OCI-M1 (cell line): ENCODE data around the gene C1QTNF2.

Experiments
- DNase-seq: peaks from one replicate; lab custom pipeline; 2025; lab: John Stamatoyannopoulos, UW

The C1QTNF2 gene, protein sequence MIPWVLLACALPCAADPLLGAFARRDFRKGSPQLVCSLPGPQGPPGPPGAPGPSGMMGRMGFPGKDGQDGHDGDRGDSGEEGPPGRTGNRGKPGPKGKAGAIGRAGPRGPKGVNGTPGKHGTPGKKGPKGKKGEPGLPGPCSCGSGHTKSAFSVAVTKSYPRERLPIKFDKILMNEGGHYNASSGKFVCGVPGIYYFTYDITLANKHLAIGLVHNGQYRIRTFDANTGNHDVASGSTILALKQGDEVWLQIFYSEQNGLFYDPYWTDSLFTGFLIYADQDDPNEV

DNA sequence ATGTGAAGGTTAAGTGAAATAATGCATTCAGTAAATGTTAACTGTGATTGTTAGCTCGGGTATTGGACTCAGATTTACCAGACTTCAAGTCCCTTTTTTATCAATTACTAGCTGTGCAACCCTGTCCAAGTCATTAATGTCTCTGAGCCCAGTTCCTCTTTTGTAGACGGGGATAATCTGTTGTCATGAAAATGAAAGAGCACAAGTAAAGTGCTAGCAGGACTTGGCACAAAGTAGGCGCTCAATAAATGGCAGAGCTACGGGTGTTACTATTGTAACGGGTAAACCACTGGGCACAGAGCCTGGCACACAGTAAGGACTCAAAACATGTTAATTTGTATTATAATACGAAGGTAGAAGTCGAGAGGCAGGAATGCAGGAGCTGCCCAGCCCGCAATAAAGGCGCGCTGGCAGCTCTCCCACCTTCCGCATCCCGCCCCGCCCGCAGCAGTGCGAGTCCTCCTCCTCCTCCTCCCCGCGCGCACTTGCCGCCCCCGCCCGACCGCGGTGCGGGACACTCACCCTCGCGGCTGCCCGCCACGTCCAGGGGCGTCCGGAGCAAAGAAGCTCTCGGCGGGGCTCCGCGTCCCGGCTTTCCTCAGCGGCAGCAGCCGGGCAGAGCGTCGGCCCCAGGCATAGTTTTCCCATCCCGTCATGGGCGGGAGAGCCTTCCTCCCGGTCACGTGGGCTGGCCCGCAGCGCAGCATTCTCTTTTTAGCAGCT lies at the start of gene C1QTNF2:
Gene C1QTNF2, minus strand, starts transcription at position 637 of the 723 bp plus-strand sequence. CDS start 15,615 bp downstream, outside the sequence.
- peak; percentile 28 for DNase-seq

DNA sequence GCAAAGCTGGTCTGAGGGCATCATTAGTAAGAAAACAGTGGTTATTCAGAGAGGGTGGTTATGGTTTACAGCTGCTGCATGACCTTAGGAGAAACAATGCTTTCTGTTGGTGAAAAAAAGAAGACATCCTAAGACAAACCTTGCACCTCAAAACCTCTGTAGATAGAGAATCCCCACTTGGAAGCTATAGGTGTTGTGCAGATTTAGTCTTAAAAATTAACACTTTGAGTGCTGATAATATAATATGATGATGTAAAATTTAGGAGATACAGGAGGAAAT lies 49.8 kb upstream of the C1QTNF2 start:
- peak; percentile 59 for DNase-seq

DNA sequence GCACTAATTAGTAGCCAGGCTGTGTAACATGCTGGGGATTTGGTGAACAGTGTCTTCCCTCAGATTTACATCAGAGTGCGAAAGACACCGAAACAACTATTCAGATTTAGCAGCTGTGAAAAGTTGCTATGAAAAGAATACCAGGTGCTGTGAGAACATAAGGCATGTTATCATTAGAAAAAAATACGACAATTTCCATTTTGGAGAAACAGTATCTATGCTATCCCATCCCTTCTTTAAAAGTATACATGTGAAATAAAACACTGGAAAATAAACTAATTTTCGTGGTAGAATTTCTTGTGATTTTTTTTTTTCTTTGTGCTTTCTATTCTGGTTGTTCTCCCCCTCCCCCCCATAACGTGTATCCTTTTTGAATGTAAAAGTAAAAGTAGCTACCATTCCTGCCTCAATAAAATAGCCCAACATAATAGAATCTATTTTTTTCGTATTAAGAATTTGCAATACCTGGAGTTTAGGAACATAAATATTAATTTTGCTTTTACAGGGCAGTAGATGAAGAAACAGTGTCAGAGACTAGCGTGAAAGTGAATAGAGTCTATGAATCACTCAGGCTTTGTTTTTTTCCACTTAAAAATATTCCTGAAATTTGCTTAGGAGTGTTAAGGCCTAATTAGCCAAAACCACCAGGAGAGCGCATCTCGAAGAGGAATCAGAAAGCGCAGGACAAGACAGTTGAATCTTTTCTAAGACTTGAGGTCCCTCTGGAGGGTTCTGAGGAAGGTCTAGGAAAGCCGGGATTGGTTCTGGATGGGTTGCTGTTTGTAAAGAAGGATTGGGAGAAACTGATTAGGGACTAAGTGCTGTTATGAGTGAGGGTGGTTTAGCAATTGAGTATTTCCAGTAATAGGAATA lies 49.3 kb upstream of the C1QTNF2 start:
- peak; percentile 60 for DNase-seq

DNA sequence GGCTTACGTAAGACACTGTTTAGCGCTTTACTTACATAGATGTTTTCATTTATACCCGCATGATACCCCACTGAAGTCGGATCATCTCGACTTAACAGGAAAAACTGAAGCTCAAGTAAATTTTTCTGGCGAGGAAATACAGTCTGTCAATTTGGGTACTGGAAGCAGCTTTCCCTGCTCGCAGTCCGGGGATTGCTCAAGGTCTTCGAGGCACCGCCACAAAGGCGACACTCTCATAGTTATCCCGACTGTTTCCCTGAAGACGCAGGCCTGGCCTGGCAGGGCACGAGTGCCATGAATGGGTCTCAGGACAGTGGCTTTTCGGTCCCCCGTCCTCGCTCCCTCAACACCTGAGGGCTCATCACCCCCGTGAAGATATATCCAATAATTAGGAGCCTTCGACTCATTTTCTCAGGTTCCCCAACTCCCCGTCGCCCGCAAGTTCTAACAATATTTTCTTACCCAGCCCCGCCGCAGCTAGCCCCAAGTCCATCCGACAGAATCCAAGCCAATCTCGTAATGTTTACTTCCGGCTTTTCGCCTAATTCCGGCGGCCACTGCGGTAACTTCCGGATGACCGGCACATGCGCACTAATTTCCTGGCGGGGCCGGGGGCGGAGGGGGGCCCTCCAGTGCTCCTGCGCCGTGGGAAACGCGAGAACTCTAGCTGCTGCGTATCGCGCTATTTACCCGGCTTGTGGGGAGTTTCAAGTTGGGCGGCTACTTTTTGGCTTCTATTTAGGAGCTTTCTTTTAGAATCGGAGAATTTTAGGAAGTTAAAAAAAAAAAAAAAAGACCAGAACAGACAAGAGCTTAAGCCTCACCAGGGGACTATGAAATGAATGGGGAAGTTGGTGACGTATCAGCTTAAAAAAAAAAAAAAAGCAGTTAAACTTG lies 48.4 kb upstream of the C1QTNF2 start, which contains the start of gene SLU7:
Gene SLU7, minus strand, starts transcription at position 521 of the 897 bp plus-strand sequence. CDS start 3,787 bp downstream, outside the sequence.
- DNase-seq: peak; percentile 97

DNA sequence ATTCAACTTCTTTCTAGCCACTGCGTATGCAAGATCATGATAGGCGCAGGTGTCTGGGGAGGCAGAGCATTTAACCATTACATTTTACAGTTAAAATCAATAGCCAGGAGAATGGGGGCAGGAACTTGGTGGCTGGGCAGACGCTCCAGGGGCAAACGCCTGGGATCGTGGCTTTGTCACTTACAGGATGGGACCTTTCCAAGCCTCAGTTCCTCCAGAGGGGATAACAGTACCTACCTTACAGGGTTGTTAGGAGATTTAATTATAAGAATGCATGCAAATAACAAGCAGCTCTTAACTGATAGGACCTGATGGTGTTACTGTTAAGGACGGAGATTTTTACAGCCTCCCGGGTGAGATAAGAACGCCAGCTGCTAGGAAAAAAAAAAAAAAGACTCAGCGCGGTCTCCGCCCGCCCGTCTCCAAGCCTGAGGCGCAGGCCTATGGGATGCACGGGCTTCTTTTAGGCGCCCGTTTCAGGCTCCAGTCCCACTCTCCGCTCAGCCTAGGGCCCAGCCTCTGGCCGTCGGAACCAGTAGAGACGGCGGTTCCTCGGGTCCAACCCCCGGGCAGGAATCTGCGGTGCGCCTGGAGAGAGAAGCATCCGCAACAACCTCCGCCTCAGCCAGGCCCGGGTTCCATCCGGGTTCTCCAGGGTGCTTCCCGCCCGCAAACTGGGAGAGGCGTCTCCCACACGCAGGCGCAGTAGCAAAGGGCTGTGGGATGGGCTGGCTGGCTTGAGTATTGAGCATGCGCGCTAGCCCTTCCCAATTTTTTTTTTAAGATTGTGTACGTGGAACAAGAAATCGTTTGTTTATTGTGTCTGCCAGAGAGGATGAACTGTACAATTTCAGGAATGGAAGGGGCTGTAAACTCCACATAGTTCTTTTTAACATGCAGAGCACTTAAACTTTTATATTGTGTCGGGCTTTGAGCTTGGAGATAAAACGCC lies 29.3 kb upstream of the C1QTNF2 start, which contains the start of gene FAM200C:
Gene FAM200C, minus strand, starts transcription at position 653 of the 952 bp plus-strand sequence. CDS start 4,564 bp downstream, outside the sequence.
- peak; percentile 94 for DNase-seq

DNA sequence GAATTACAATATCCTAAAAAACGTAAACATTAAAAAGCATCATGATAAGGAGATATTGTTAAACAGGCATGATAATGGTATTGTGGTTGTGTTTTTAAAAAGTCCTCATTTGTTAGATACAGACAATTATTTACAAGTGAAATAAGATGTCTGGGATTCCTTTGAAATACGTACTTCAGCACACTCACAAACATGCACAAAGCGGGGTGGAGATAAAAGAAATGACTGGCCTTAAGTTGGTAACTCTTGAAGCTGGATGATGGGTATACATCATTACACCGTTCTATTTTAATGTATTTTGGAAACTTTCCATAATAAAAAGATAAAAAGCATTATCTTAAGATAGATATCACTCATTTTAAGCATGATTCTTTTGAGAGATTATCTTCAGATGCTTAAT lies 28.4 kb upstream of the C1QTNF2 start:
- DNase-seq: no peak

DNA sequence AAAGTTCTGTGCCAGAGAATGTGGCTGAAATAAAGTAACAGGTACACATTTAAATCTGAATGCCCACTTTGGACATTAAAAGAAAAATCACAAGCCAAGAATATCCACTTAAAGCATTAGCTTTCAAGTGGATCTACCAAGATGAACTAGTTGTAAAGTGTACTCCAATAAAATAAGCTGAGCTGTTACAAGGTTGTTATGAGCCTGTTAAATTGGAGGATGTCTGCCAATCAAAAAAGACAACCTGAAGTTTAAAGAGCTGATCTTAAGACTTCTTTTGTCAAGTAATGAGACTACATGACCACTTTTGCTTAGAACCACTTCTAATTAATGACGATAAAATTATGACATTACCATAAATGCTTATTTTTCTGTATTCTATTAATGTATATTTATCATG lies 27.1 kb upstream of the C1QTNF2 start:
- DNase-seq: no peak

DNA sequence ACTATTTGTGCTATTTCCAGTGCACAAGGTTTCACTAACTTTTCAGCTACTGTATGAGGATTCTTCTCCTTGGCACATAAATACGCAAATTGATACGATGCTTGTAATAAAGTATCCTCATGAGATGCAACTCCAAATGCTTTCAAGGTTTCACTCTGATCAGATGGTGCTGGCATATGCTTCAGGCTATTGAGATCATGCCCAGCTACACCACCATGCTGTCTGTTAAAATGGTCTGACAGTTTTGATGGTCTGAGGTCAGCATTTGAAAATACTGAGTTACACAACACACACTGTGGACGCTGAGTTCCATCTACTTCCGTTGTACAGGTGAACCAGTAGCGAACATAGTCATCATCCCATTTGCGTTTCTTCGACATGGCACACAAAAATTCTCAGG lies 24.7 kb upstream of the C1QTNF2 start:
- no peak for DNase-seq

DNA sequence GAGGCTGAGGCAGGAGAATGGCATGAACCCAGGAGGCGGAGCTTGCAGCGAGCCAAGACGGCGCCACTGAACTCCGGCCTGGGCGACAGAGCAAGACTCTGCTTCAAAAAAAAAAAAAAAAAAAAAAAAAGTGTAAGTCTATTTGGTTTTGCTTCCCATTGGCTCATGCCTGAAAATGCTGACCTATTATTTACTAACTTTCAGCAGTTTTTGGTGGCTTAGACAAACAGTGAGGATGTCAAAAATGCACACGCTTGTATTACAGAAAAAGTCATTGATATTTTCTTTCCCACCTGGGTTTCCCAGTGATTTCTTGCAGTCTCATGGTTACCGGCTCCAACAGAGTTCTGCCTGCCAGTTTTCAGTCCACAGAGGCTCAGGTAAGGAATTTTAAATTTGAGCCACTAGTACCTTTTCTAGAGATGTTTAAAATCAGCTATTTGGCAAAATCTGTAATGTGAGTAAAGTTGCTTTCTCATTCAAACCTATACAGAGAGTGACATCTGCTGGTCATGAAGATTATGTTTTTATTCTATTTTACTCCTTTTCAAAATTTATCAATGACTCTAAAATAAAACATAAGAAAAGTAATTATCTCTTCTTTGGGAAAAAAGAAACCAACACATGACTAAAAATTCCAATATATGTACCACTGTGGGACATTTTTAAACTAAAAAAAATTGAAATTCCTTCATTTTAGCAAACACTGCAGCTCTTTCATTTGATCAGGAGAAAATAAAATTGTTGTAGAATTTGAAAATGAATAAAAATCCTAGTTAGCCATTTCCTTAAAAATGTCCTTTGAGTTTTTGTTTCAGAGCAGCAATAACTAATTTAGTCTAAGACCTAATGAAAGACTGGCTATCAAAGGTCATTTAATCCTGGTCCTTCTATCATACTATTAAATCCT lies 20.6 kb upstream of the C1QTNF2 start:
- DNase-seq: peak; percentile 67

DNA sequence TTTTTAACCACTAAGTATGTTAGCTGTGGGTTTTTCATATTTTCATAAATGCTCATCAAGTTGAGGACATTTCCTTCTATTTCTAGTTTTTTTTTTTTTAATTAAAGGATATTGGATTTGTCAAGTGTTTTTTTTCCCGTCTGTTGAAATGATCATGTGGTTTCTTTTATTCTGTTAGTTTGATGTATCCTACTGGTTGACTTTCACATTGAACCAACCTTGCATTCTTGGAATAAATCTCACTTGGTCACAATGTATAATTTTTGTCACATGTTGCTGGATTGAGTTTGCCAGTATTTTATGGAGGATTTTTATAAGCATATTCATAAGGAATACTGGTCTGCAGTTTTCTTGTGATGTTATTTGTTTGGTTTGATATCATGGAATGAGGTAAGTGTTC lies 17.0 kb upstream of the C1QTNF2 start:
- no peak for DNase-seq

DNA sequence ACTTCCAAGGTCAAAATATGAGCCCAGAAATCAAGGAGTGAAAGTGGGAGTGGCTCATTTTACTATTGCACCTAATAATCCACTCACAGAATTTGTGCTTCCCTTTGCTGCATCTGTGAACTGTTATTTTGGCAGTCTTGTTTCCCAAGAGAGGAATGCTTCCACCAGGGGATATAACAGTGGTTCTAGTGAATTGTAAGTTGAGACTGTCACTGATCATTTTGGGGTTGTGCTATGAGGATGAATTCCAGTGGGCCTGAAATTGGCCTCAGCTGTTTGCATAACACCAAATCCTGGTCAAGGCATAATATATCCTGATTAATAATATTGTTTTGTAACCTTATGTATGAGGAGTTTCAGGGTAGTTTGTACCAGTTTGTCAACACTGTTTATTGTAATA lies 15.1 kb upstream of the C1QTNF2 start:
- no peak for DNase-seq

DNA sequence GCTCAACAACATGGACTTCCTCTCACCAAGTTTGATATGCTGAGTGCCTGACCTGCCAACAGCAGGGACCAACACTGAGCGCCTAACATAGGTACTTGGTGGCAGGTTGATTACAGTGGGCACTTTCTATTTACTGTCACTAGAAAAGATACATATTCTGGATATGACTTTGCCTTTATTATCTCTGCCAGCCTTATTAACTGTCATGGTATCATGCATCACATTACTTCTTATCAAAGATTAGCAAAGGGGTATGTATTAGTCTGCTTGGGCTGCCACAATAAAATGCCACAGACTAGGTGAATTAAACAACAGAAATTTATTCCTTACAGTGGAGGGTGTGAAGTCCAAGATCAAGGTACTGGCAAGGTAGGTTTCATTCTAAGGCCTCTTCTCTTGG lies 14.3 kb upstream of the C1QTNF2 start:
- DNase-seq: no peak

DNA sequence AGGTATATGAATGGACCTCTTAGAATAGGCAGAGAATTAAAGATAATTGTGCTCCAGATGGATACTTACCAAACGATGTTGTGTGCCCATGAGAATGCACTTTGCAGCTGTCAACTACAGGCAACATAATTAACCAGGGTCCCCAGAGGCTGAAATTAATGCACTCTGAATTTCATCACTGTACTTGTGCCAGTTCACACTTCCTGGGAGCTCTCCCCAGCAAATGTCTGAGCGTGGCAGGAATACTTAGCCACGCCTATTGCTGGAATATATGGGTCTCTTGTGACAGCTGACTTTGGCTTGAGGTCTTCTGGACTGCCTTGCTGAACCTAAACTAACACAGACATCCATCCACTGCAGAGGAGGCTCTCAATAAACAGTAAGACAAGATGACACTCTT lies 11.9 kb upstream of the C1QTNF2 start:
- no peak for DNase-seq

DNA sequence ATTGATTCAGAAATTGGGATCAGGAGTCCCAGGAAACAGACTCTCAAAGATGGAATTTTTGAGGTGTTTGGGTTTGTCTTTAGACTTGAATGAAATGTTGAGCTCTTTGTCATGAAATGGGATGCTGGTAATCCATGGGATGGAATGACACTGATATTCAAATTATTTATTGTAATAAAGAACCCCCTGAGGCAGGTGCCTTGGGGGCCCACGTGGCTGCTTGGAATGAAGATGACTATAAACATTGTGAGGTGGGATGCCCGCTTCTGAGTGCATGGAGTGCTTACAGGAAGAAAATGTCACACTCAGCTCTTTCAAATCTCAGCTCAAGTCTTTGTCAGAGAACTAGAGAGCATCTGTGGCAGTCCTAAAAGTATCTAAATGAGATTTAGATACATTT lies 9.6 kb upstream of the C1QTNF2 start:
- DNase-seq: no peak

DNA sequence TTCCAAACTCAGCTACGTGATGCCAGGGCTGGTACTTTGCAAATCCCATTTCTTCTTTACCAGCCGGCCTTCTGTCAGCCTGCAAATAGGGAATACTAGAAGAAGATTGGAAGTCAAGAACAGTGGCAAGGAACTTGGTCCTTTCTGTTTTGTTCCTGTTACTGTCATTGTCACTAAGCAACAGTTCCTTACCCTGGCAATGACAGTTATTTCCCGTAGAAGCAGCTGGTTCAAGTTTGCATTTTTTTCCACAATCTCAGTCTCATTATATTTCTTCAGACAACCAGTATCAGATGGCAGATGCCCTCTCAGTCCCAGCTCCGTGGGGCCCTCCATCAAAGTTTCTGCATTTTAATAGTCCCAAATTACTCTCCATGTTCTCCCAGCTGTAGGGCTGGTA lies 9.1 kb upstream of the C1QTNF2 start:
- no peak for DNase-seq

DNA sequence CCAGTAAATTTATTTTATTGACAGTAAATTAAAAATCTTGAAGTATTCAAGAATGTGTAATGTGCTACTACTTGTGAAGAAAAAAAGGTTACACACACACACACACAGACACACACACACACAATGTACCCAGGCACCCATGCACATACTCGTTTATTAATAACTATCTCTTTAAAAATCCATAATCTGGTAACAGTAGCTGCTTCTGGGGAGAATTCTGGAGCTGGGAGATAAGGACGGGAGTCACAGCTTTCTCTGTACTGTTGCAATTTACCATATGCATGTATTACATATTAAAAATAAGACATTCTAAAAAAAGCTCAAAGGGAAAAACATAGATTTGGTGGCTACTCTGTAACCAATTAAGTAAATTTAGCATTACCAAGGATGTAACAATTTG lies 7.9 kb upstream of the C1QTNF2 start:
- DNase-seq: peak; percentile 76

DNA sequence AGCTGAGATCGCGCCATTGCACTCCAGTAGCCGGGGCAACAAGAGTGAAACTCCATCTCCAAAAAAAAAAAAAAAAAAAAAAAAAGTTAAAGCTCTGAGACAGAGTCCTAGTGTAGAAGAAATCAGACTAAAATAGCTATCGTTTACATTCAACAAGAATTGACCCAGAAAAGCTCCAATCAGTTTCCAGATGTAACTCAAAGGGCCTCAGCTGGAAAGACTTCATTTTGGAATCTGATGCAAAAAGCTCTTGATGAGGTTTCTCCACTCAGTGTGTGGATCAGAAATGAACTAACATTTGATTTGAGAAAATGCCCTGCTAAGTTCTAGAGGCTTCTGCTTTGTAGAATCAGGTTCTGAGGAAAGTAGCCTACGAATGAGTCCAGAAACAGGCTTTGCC lies 7.2 kb upstream of the C1QTNF2 start:
- DNase-seq: no peak

DNA sequence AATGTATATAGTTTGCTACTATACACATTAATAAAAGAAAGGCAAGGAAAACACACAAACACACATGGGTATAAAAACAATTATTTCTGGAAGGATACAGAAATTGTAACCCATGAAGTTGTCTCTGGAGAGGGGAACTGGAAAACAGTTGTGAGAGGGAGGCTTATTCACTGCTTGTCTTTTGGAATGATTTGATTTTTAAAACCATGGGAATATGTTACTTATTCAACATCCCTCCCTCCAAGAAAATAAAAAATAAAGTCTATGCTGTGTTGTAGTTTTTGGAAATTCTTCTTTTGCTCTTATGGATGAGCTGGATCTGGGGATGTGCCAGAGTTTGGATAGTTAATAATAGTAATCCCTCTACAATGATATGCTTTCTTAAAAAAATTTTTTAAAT lies 6.0 kb upstream of the C1QTNF2 start:
- DNase-seq: no peak

DNA sequence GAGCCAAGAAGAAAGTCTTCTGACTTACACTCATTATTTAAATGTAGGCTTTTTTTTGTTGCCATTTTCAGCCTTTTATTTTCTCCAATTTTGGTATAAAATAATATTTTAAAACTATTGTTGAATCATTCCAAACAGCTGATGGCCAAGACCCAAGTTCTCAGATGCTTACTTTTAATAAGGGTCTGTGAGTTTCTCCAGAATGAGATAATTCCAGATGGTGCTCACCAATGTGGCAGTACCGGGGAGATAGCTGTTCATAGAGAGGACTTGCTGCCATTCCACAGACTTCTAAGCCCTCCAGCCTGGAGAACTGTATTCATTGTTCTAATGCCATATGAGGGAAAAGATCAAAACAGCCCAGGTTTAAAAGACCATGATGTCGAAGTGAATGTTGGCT lies 5.3 kb upstream of the C1QTNF2 start:
- DNase-seq: no peak
